MM.1S (cell line): ENCODE results near the gene TMEM256.

Source experiments
- CTCF ChIP-seq: fragments of 300-600 bp; sonication (generic); IDR thresholded peaks from 2 replicates; pipeline ENCODE4 v1.5.1; 2016; ENCODE audit warnings: antibody characterized with exemption, low read length, mixed read lengths
- EZH2 ChIP-seq: fragments of 300-600 bp; sonication (generic); optimal IDR thresholded peaks from 2 replicates; pipeline ENCODE3; 2017; ENCODE audit warnings: low read depth, mild to moderate bottlenecking, antibody characterized with exemption, low read length, mixed read lengths
- EZH2phosphoT487 ChIP-seq: fragments of 300-600 bp; sonication (generic); IDR thresholded peaks from 2 replicates; pipeline ENCODE4 v1.6.1; 2018; ENCODE audit warnings: antibody characterized with exemption, low read length

GRCh38 chr17:7383742-7384488, 20.0 kb downstream of the TMEM256 start:
- TF ChIP-seq CTCF (no peak), EZH2 (no peak), EZH2phosphoT487 (no peak)
